Activated naive CD4-positive, alpha-beta T cell treated with anti-CD3 and anti-CD28 coated beads, Interleukin-2, amount 50 U/mL, for 24 hours (primary cell): ENCODE measurements around the gene APBB2.
"Not testable (repeated sequence)": the region's sequence is repeated elsewhere in the genome, so short reads cannot be mapped to it uniquely, and the experiment has no call there.

Experiments
- H3K27ac Mint-ChIP-seq: one replicate; pipeline ENCODE4 v1.8.0; 2021; ENCODE audit warnings: mild to moderate bottlenecking, mixed read lengths
- H3K27me3 Mint-ChIP-seq: one replicate; pipeline ENCODE4 v1.8.0; 2021; ENCODE audit warnings: mixed read lengths
- H3K36me3 Mint-ChIP-seq: one replicate; pipeline ENCODE4 v1.8.0; 2021; ENCODE audit warnings: mixed read lengths
- H3K4me1 Mint-ChIP-seq: one replicate; pipeline ENCODE4 v1.8.0; 2021; ENCODE audit warnings: mixed read lengths
- H3K4me3 Mint-ChIP-seq: one replicate; pipeline ENCODE4 v1.8.0; 2021; ENCODE audit warnings: mild to moderate bottlenecking, mixed read lengths
- H3K9me3 Mint-ChIP-seq: one replicate; pipeline ENCODE4 v1.8.0; 2021; ENCODE audit warnings: mixed read lengths

APBB2 gene

GRCh38 chr4:41002309-41002708, 212.0 kb downstream of the APBB2 start:
- Mint-ChIP-seq H3K4me1 (no peaks in the 10 kb centered on the region), H3K36me3 (no peaks in the 10 kb centered on the region), H3K9me3 (no peaks in the 10 kb centered on the region), H3K4me3 (no peak overlapping the region), H3K27me3 (peaks cover 3% of the 10 kb centered on the region), H3K27ac (no peak overlapping the region)

GRCh38 chr4:41000356-41000755, 214.0 kb downstream of the APBB2 start:
- Mint-ChIP-seq H3K9me3 (no peaks in the 10 kb centered on the region), H3K36me3 (no peaks in the 10 kb centered on the region), H3K4me1 (no peaks in the 10 kb centered on the region), H3K27ac (no peak overlapping the region), H3K4me3 (no peak overlapping the region), H3K27me3 (peaks cover 11% of the 10 kb centered on the region)

GRCh38 chr4:40998675-40999358, 215.5 kb downstream of the APBB2 start:
- Mint-ChIP-seq H3K4me1 (no peaks in the 10 kb centered on the region), H3K9me3 (no peaks in the 10 kb centered on the region), H3K36me3 (no peaks in the 10 kb centered on the region), H3K27me3 (peaks cover 11% of the 10 kb centered on the region), H3K4me3 (no peak overlapping the region), H3K27ac (no peak overlapping the region)

- Mint-ChIP-seq H3K27ac (no peak overlapping the region), H3K27me3 (peaks cover 9% of the 10 kb centered on the region), H3K4me1 (no peaks in the 10 kb centered on the region), H3K9me3 (no peaks in the 10 kb centered on the region), H3K4me3 (no peak overlapping the region), H3K36me3 (no peaks in the 10 kb centered on the region)
Measured at GRCh38 chr4:40995850-40996249, 218.5 kb downstream of the APBB2 start.

- H3K9me3 Mint-ChIP-seq, H3K4me1 Mint-ChIP-seq, H3K27ac Mint-ChIP-seq, H3K36me3 Mint-ChIP-seq, H3K27me3 Mint-ChIP-seq, H3K4me3 Mint-ChIP-seq: not testable (repeated sequence)
Measured at GRCh38 chr4:40994321-40994720, 220.0 kb downstream of the APBB2 start.

GRCh38 chr4:40993296-40993693, 221.0 kb downstream of the APBB2 start:
- not testable (repeated sequence) for H3K9me3 Mint-ChIP-seq, H3K4me3 Mint-ChIP-seq, H3K36me3 Mint-ChIP-seq, H3K27ac Mint-ChIP-seq, H3K27me3 Mint-ChIP-seq, H3K4me1 Mint-ChIP-seq

- Mint-ChIP-seq H3K27me3 (peaks cover 8% of the 10 kb centered on the region), H3K36me3 (no peaks in the 10 kb centered on the region), H3K4me3 (no peak overlapping the region), H3K4me1 (no peaks in the 10 kb centered on the region), H3K9me3 (no peaks in the 10 kb centered on the region), H3K27ac (no peak overlapping the region)
Measured at GRCh38 chr4:40992472-40993295, 221.7 kb downstream of the APBB2 start.

- no peak overlapping the region for H3K4me3 Mint-ChIP-seq
- no peak overlapping the region for H3K27ac Mint-ChIP-seq
- H3K4me1 Mint-ChIP-seq, result no peaks in the 10 kb centered on the region
- H3K36me3 Mint-ChIP-seq, result no peaks in the 10 kb centered on the region
- H3K9me3 Mint-ChIP-seq, result no peaks in the 10 kb centered on the region
- H3K27me3 Mint-ChIP-seq, result peaks cover 7% of the 10 kb centered on the region
Measured at GRCh38 chr4:40991908-40992307, 222.4 kb downstream of the APBB2 start.

GRCh38 chr4:40990899-40991265, 223.5 kb downstream of the APBB2 start:
- Mint-ChIP-seq H3K9me3 (no peaks in the 10 kb centered on the region), H3K4me1 (no peaks in the 10 kb centered on the region), H3K27ac (no peak overlapping the region), H3K4me3 (no peak overlapping the region), H3K36me3 (no peaks in the 10 kb centered on the region), H3K27me3 (peaks cover 1% of the 10 kb centered on the region)

GRCh38 chr4:40990236-40990898, 224.0 kb downstream of the APBB2 start:
- no peaks in the 10 kb centered on the region for H3K9me3 Mint-ChIP-seq
- no peak overlapping the region for H3K27ac Mint-ChIP-seq

GRCh38 chr4:40987151-40987550, 227.2 kb downstream of the APBB2 start:
- Mint-ChIP-seq H3K27ac (no peak overlapping the region), H3K4me1 (no peaks in the 10 kb centered on the region), H3K36me3 (no peaks in the 10 kb centered on the region), H3K9me3 (no peaks in the 10 kb centered on the region), H3K27me3 (peaks cover 1% of the 10 kb centered on the region), H3K4me3 (no peak overlapping the region)

More at GRCh38 chr4:40990236-40990898, 224.0 kb downstream of the APBB2 start:
- H3K4me1 Mint-ChIP-seq, result no peaks in the 10 kb centered on the region
- no peaks in the 10 kb centered on the region for H3K36me3 Mint-ChIP-seq
- no peak overlapping the region for H3K4me3 Mint-ChIP-seq
- peaks cover 1% of the 10 kb centered on the region for H3K27me3 Mint-ChIP-seq

- H3K27me3 Mint-ChIP-seq, result peaks cover 1% of the 10 kb centered on the region
- no peaks in the 10 kb centered on the region for H3K9me3 Mint-ChIP-seq
- no peak overlapping the region for H3K4me3 Mint-ChIP-seq
- H3K27ac Mint-ChIP-seq, result no peak overlapping the region
- no peaks in the 10 kb centered on the region for H3K4me1 Mint-ChIP-seq
- H3K36me3 Mint-ChIP-seq, result no peaks in the 10 kb centered on the region
Measured at GRCh38 chr4:40986375-40986774, 228.0 kb downstream of the APBB2 start.

GRCh38 chr4:40984051-40984450, 230.3 kb downstream of the APBB2 start:
- Mint-ChIP-seq H3K27ac (no peak overlapping the region), H3K4me3 (no peak overlapping the region), H3K4me1 (no peaks in the 10 kb centered on the region), H3K27me3 (peaks cover 2% of the 10 kb centered on the region), H3K36me3 (no peaks in the 10 kb centered on the region), H3K9me3 (no peaks in the 10 kb centered on the region)

GRCh38 chr4:40980318-40980883, 233.9 kb downstream of the APBB2 start:
- H3K36me3 Mint-ChIP-seq, result no peaks in the 10 kb centered on the region

GRCh38 chr4:40978548-40978947, 235.8 kb downstream of the APBB2 start:
- Mint-ChIP-seq H3K4me3 (no peak overlapping the region), H3K27ac (no peak overlapping the region), H3K9me3 (no peaks in the 10 kb centered on the region), H3K27me3 (peaks cover 4% of the 10 kb centered on the region), H3K4me1 (no peaks in the 10 kb centered on the region), H3K36me3 (no peaks in the 10 kb centered on the region)

More at GRCh38 chr4:40980318-40980883, 233.9 kb downstream of the APBB2 start:
- Mint-ChIP-seq H3K27ac (no peak overlapping the region), H3K4me1 (no peaks in the 10 kb centered on the region), H3K27me3 (peaks cover 1% of the 10 kb centered on the region), H3K4me3 (no peak overlapping the region), H3K9me3 (no peaks in the 10 kb centered on the region)

GRCh38 chr4:40976343-40976742, 238.0 kb downstream of the APBB2 start:
- peaks cover 9% of the 10 kb centered on the region for H3K27me3 Mint-ChIP-seq
- no peak overlapping the region for H3K4me3 Mint-ChIP-seq
- no peaks in the 10 kb centered on the region for H3K36me3 Mint-ChIP-seq
- no peaks in the 10 kb centered on the region for H3K9me3 Mint-ChIP-seq
- no peaks in the 10 kb centered on the region for H3K4me1 Mint-ChIP-seq
- H3K27ac Mint-ChIP-seq, result no peak overlapping the region
